ENCODE measurements around the gene LASP1NB.
"Not testable (repeated sequence)": the region's sequence is repeated elsewhere in the genome, so short reads cannot be mapped to it uniquely, and the experiment has no call there.

The LASP1NB gene

DNA sequence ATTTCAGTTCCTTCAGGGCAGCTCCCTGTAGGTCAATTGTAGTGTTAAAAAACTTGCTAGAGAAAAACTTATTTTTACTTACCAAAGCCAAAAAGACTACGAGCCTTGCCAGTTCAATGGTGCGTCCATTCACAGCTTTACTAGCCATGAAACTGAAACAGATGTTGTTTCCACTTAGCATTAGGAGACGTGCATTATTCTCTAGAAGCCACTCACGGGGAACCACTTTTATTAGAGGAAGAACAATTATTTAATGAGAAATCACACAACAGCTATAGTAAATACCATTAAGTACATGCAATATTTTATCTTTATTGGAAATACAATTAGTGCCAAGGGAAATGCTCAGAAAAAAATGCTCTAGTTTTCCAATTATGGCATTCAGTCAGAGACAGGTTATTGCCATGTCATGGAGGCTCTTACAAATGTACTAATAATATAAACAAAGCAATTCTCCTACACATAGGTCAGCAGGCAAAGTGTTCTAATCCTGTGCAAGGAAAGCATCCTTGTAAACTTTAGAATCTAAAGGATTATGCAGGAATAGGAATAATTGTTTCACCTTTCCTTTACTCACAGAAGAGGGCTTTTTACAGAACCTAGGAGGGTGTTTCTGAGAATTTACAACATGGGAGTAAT, 17.4 kb downstream of the LASP1NB start:
- no peaks in the 10 kb centered on the region for H3K36me3 ChIP-seq (ENCODE audit: control insufficient read depth in 2 of 3, insufficient read depth in 3 of 3, low read length in 3 of 3)
- Mint-ChIP-seq H3K4me3 (no peak overlapping the region), H3K9me3 (no peaks in the 10 kb centered on the region), H3K27me3 (no peaks in the 10 kb centered on the region), H3K4me1 (peaks cover 0 to 8% (median 0%) of the 10 kb centered on the region in 7 donors), H3K36me3 (no peaks in the 10 kb centered on the region), H3K27ac (no peak overlapping the region)
- intact Hi-C loops (cut with micrococcal nuclease), result no loop called here
- H3K4me1 ChIP-seq (ENCODE audit: control insufficient read depth in 2 of 2, insufficient read depth in 2 of 2, low read length in 2 of 2), result no peaks in the 10 kb centered on the region
- ATAC-seq, result no peak
- ChIA-PET POLR2A (no interaction called here), CTCF (interaction anchor here (0.6 kb wide), 2 partner anchors 9 to 26 kb away, joined by 3 read pairs; no protein-coding TSS in a partner anchor)
- H3K27me3 ChIP-seq (ENCODE audit: control insufficient read depth in 2 of 2, insufficient read depth in 2 of 2, low read length in 2 of 2), result no peaks in the 10 kb centered on the region
- DNase-seq, result no peak
- H3K9me3 ChIP-seq (ENCODE audit: control insufficient read depth in 2 of 3, low read length in 3 of 3), result no peaks in the 10 kb centered on the region
- no peak overlapping the region for H3K27ac ChIP-seq (ENCODE audit: low read depth, low read length)
- no peak overlapping the region for H3K4me3 ChIP-seq (ENCODE audit: low read length)

DNA sequence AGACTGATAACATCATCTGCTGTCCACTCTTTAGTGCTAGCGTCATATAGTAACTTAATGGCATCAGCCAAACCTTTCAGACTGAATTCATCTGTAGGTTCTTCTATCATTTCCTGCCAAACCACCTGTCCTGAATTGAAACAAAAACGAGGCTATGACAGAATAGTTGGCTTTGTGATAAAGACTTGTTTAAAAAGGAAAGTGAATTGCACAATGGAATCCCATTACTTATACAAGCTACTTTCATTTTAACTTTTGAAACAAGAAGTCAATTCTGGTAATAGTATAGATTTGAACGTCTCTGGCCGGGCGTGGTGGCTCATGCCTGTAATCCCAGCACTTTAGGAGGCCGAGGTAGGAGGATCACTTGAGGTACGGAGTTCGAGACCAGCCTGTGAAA, 18.2 kb downstream of the LASP1NB start:
- no peak for DNase-seq
- no peaks in the 10 kb centered on the region for H3K36me3 Mint-ChIP-seq
- ChIA-PET POLR2A (no interaction called here), CTCF (interaction anchor here (0.6 kb wide), 1 partner anchor 10 kb away, joined by 3 read pairs; no protein-coding TSS in a partner anchor)
- peak overlapping the region in 1 of 9 donors; percentile 23 for H3K27ac Mint-ChIP-seq
- H3K4me1 Mint-ChIP-seq, result peaks cover 0 to 8% (median 0%) of the 10 kb centered on the region in 7 donors
- intact Hi-C loops (cut with micrococcal nuclease), result no loop called here
- Histone ChIP-seq H3K4me3 (ENCODE audit: low read length) (no peak overlapping the region), H3K4me1 (ENCODE audit: control insufficient read depth in 2 of 2, insufficient read depth in 2 of 2, low read length in 2 of 2) (no peaks in the 10 kb centered on the region), H3K27me3 (ENCODE audit: control insufficient read depth in 2 of 2, insufficient read depth in 2 of 2, low read length in 2 of 2) (no peaks in the 10 kb centered on the region), H3K9me3 (ENCODE audit: control insufficient read depth in 2 of 3, low read length in 3 of 3) (no peaks in the 10 kb centered on the region), H3K36me3 (ENCODE audit: control insufficient read depth in 2 of 3, insufficient read depth in 3 of 3, low read length in 3 of 3) (no peaks in the 10 kb centered on the region), H3K27ac (ENCODE audit: low read depth, low read length) (no peak overlapping the region)
- H3K9me3 Mint-ChIP-seq, result peaks cover 0 to 2% (median 0%) of the 10 kb centered on the region in 11 donors
- peaks cover 0 to 2% (median 0%) of the 10 kb centered on the region in 5 donors for H3K27me3 Mint-ChIP-seq
- no peak for ATAC-seq
- H3K4me3 Mint-ChIP-seq, result no peak overlapping the region

- Histone ChIP-seq H3K9me3 (ENCODE audit: control insufficient read depth in 2 of 3, low read length in 3 of 3) (no peaks in the 10 kb centered on the region), H3K4me3 (ENCODE audit: low read length) (no peak overlapping the region), H3K4me1 (ENCODE audit: control insufficient read depth in 2 of 2, insufficient read depth in 2 of 2, low read length in 2 of 2) (no peaks in the 10 kb centered on the region), H3K27ac (ENCODE audit: low read depth, low read length) (no peak overlapping the region), H3K27me3 (ENCODE audit: control insufficient read depth in 2 of 2, insufficient read depth in 2 of 2, low read length in 2 of 2) (no peaks in the 10 kb centered on the region), H3K36me3 (ENCODE audit: control insufficient read depth in 2 of 3, insufficient read depth in 3 of 3, low read length in 3 of 3) (no peaks in the 10 kb centered on the region)
- DNase-seq (no peak), ATAC-seq (no peak)
- no peak overlapping the region for H3K4me3 Mint-ChIP-seq
- peaks cover 0 to 8% (median 0%) of the 10 kb centered on the region in 7 donors for H3K4me1 Mint-ChIP-seq
- ChIA-PET POLR2A (interaction anchor here (0.9 kb wide), 1 partner anchor 13 kb away, joined by 8 read pairs; no protein-coding TSS in a partner anchor), CTCF (interaction anchor here (0.5 to 0.8 kb wide), 2 partner anchors 205 to 211 kb away, joined by 3 to 6 read pairs; no protein-coding TSS in a partner anchor)
- intact Hi-C loops (cut with micrococcal nuclease), result no loop called here
- H3K36me3 Mint-ChIP-seq, result no peaks in the 10 kb centered on the region
- H3K27me3 Mint-ChIP-seq, result peaks cover 0 to 4% (median 0%) of the 10 kb centered on the region in 5 donors
- H3K27ac Mint-ChIP-seq, result no peak overlapping the region
- peaks cover 0 to 2% (median 0%) of the 10 kb centered on the region in 11 donors for H3K9me3 Mint-ChIP-seq
Observed at GRCh38 chr17:38947189-38947588, 21.8 kb downstream of the LASP1NB start.

DNA sequence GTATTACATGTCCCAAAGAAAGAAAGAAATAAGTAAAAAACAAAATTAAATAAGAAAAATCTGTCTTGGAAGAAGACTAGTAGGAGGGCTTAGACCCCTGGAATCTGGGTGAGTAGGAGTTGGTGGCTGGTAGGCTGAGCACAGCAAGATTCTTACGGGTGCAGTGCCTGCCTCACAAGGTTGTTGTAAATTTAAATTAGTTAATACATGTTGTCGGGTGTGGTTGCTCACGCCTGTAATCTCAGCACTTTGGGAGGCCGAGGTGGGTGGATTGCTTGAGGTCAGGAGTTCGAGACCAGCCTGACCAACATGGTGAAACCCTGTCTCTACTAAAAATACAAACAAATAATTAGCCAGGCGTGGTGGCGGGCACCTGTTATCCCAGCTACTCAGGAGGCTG, 28.4 kb downstream of the LASP1NB start:
- H3K9me3 Mint-ChIP-seq; ATAC-seq; H3K36me3 Mint-ChIP-seq; POLR2A ChIA-PET; H3K27ac Mint-ChIP-seq; intact Hi-C loops (cut with micrococcal nuclease); CTCF ChIA-PET; DNase-seq; H3K4me3 Mint-ChIP-seq; H3K9me3 ChIP-seq (ENCODE audit: control insufficient read depth in 2 of 3, low read length in 3 of 3); H3K27me3 Mint-ChIP-seq; H3K36me3 ChIP-seq (ENCODE audit: control insufficient read depth in 2 of 3, insufficient read depth in 3 of 3, low read length in 3 of 3); H3K4me3 ChIP-seq (ENCODE audit: low read length); H3K27me3 ChIP-seq (ENCODE audit: control insufficient read depth in 2 of 2, insufficient read depth in 2 of 2, low read length in 2 of 2); H3K27ac ChIP-seq (ENCODE audit: low read depth, low read length): not testable (repeated sequence)
- peaks cover 0 to 17% (median 13%) of the 10 kb centered on the region in 7 donors for H3K4me1 Mint-ChIP-seq
- H3K4me1 ChIP-seq (ENCODE audit: control insufficient read depth in 2 of 2, insufficient read depth in 2 of 2, low read length in 2 of 2), result peaks cover 0 to 15% of the 10 kb centered on the region in 2 donors

GRCh38 chr17:38958326-38958725, 32.9 kb downstream of the LASP1NB start:
- H3K4me1 ChIP-seq (ENCODE audit: control insufficient read depth in 2 of 2, insufficient read depth in 2 of 2, low read length in 2 of 2), result peaks cover 5 to 41% of the 10 kb centered on the region in 2 donors
- H3K27ac ChIP-seq (ENCODE audit: low read depth, low read length), result peak overlapping the region; percentile 14
- ATAC-seq (no peak), DNase-seq (no peak)
- ChIA-PET POLR2A (interaction anchor here (0.7 to 2.6 kb wide), 5 partner anchors 10 to 667 kb away, joined by 3 to 12 read pairs (median 3); partner anchors contain the start of genes CWC25 and RPL23), CTCF (interaction anchor here (0.6 to 2.5 kb wide), 2 partner anchors 24 to 37 kb away, joined by 3 to 6 read pairs; no protein-coding TSS in a partner anchor)
- no peaks in the 10 kb centered on the region for H3K27me3 Mint-ChIP-seq
- H3K4me1 Mint-ChIP-seq, result peaks cover 10 to 45% (median 30%) of the 10 kb centered on the region in 7 donors
- no peaks in the 10 kb centered on the region for H3K36me3 ChIP-seq (ENCODE audit: control insufficient read depth in 2 of 3, insufficient read depth in 3 of 3, low read length in 3 of 3)
- no peak overlapping the region for H3K4me3 ChIP-seq (ENCODE audit: low read length)
- peak overlapping the region in 5 of 9 donors; percentile 48 to 89 (median 71) for H3K27ac Mint-ChIP-seq
- no peaks in the 10 kb centered on the region for H3K9me3 ChIP-seq (ENCODE audit: control insufficient read depth in 2 of 3, low read length in 3 of 3)
- intact Hi-C loops (cut with micrococcal nuclease), result no loop called here
- no peaks in the 10 kb centered on the region for H3K36me3 Mint-ChIP-seq
- peak overlapping the region in 3 of 10 donors; percentile 23 to 35 (median 32) for H3K4me3 Mint-ChIP-seq
- no peaks in the 10 kb centered on the region for H3K27me3 ChIP-seq (ENCODE audit: control insufficient read depth in 2 of 2, insufficient read depth in 2 of 2, low read length in 2 of 2)
- no peaks in the 10 kb centered on the region for H3K9me3 Mint-ChIP-seq

DNA sequence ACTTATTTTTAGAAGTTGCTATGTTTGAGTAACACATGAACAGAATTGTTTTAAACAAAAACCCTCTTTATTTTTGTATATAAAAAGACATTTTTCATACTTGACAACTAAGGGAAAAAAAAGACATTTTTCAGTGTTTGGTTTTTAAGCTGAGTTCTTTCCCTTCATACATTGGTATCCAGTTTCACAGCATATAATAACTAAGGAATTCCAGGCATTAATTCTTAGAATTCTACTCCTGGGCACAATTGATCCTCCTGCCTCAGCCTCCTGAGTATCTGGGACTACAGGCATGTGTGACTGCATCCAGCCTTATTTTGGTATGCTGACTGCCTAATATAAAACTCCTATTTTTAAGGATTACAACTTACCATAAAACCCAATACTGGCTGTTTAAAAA, 33.3 kb downstream of the LASP1NB start:
- no peak for DNase-seq
- intact Hi-C loops (cut with micrococcal nuclease), result no loop called here
- no peak overlapping the region for H3K4me3 Mint-ChIP-seq
- H3K27ac Mint-ChIP-seq, result peak overlapping the region in 6 of 9 donors; percentile 22 to 89 (median 50)
- Histone ChIP-seq H3K4me1 (ENCODE audit: control insufficient read depth in 2 of 2, insufficient read depth in 2 of 2, low read length in 2 of 2) (peaks cover 5 to 41% of the 10 kb centered on the region in 2 donors), H3K27ac (ENCODE audit: low read depth, low read length) (peak overlapping the region; percentile 45), H3K27me3 (ENCODE audit: control insufficient read depth in 2 of 2, insufficient read depth in 2 of 2, low read length in 2 of 2) (no peaks in the 10 kb centered on the region), H3K4me3 (ENCODE audit: low read length) (no peak overlapping the region), H3K9me3 (ENCODE audit: control insufficient read depth in 2 of 3, low read length in 3 of 3) (no peaks in the 10 kb centered on the region), H3K36me3 (ENCODE audit: control insufficient read depth in 2 of 3, insufficient read depth in 3 of 3, low read length in 3 of 3) (no peaks in the 10 kb centered on the region)
- ChIA-PET POLR2A (interaction anchor here (0.7 to 2.6 kb wide), 3 partner anchors 26 to 133 kb away, joined by 3 to 12 read pairs (median 3); partner anchors contain the start of genes CWC25 and RPL23), CTCF (interaction anchor here (0.6 to 2.5 kb wide), 2 partner anchors 24 to 37 kb away, joined by 3 to 6 read pairs; no protein-coding TSS in a partner anchor)
- no peaks in the 10 kb centered on the region for H3K27me3 Mint-ChIP-seq
- no peak for ATAC-seq
- H3K9me3 Mint-ChIP-seq, result no peaks in the 10 kb centered on the region
- H3K4me1 Mint-ChIP-seq, result peaks cover 10 to 45% (median 30%) of the 10 kb centered on the region in 7 donors
- H3K36me3 Mint-ChIP-seq, result no peaks in the 10 kb centered on the region
